AG09319 (cell line): ENCODE results near the gene PITPNB.
A peak's percentile ranks its signal among the peaks of the same experiment; 100 is the strongest.

ENCODE experiments used
- DNase-seq: peaks from one replicate; pipeline ENCODE4 v3.0.0-alpha.2; 2010; ENCODE audit warnings: low read depth; ENCODE audit errors: extremely low read depth
- TF ChIP-seq, protein P1 (sequence below): IDR thresholded peaks from 2 replicates; pipeline ENCODE4 v1.5.1; 2011; ENCODE audit warnings: low read depth, mild to moderate bottlenecking, inconsistent platforms, low read length, moderate library complexity

PITPNB gene

DNA sequence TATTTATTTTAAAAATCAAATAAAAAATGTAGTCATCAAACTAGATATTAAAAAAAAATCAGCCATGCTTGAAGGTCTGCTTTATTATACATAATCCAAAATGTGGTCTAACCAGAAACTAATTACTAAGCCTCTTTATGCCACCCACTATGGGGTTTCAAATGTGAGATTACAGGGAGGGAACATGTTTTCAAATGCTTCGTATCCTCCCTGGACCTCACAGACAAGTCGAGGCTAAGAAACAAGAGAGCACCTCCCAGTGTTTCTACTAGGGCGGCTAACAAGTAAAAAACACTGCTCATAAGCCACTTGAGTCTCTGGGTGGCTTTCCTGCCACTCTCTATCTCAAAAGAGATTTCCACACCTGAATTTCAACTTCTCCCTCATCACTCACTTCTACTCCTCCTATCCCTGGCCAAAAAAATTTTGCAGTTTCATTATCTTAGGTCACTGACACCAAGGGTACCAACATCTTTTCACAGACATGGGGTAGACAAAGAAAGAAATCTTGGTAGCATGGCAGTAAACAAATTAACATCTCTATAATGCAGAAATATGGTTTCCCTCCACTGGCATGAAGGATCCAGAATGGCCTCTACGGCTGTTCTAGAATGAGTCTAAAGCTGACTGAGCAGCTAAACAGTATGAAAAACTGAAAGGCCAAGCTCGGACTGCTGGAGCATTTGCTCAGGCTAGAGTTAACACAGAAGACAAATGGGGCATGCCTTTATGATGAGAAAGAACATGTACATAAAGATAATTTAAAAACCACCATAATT is 50.9 kb downstream of the PITPNB start:
- TF ChIP-seq, protein P1, sequence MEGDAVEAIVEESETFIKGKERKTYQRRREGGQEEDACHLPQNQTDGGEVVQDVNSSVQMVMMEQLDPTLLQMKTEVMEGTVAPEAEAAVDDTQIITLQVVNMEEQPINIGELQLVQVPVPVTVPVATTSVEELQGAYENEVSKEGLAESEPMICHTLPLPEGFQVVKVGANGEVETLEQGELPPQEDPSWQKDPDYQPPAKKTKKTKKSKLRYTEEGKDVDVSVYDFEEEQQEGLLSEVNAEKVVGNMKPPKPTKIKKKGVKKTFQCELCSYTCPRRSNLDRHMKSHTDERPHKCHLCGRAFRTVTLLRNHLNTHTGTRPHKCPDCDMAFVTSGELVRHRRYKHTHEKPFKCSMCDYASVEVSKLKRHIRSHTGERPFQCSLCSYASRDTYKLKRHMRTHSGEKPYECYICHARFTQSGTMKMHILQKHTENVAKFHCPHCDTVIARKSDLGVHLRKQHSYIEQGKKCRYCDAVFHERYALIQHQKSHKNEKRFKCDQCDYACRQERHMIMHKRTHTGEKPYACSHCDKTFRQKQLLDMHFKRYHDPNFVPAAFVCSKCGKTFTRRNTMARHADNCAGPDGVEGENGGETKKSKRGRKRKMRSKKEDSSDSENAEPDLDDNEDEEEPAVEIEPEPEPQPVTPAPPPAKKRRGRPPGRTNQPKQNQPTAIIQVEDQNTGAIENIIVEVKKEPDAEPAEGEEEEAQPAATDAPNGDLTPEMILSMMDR = no peak
- DNase-seq = no peak

- DNase-seq = no peak
- TF ChIP-seq, protein P1 = no peak
Measured at GRCh38 chr22:27867085-27867952, 51.7 kb downstream of the PITPNB start.

DNA sequence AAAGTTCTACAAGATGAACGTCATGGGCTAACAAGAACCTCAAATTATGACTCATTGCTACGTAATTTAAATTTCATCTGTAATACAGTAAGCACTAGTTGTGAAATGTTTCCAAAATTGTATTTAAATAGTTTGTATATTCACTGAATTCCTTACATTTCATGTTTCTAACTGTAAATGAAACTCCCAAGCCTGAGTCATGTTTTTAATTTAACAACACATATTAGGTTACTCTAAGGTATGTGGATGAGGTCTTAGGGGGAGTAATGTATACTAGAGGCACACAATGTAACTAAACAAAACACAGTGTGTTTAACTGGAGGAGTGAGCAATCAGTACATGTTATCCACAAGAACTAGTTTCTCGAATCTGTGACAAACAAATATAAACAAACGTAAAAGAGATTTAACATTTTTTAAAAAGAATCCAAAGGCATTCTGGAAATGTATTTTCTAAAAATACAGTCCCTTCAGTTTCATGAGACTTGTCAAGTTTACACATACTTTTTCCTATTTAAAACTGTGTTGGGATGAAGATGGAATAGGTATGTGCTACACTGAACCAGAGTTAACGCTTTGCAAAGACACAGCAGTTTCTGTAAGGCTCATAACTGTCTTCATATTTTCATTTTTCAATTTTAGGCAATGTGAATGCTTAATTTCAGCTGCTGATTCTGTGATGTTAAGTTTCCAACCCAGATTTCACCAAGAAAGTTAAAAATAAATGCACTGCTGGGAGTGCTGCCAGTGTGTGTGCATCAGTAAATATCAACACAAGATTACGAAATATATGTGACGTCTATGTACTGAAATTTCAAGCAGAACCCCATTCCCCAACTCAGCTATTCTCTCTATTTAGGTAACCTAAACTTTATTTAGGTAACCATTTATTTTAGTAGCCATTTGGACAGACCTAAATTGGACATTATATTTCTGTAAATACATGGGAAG is 52.6 kb downstream of the PITPNB start:
- TF ChIP-seq, protein P1 = no peak

DNA sequence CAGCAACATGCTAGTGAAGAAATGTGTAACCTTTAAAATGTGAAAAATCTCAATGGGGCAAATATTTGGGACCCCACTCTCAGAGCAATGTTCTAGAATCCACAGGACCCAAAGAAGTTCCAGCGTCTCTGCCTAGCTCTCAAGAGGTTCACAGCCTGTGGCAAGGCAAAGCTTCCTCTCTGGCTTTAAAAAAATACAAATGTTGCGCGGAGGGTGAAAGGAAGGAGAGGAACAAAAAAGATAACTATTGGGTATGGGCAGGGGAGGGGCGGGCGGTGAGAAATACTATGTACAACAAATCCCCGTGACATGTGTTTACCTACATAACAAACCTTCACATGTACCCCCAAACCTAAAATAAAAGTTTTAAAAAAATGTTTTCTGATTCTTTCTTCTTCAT is 53.6 kb downstream of the PITPNB start:
- TF ChIP-seq, protein P1 = no peak
- no peak for DNase-seq

More for the DNA sequence above, 52.6 kb downstream of the PITPNB start:
- DNase-seq = peak; percentile 89

DNA sequence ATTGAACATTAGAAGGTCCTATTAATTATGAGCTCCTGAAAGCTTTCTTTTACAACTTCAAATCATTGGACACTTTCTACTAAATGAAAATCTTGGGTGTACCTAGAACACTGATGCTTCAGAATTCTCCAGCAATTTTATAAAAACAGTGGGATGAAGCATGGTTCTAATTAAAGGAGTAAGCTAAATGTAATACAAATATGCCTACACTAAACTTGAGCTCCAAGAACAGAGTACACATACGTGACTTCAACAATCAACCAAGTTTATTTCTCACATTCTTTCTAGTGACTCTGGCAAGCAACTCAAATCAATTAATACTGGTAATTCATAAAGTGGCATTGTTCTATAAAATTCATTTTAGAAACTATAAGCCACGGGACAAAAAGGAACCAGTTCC is 55.5 kb downstream of the PITPNB start:
- TF ChIP-seq, protein P1 = no peak
- no peak for DNase-seq

- TF ChIP-seq, protein P1 = no peak
- no peak for DNase-seq
Measured at GRCh38 chr22:27863001-27863400, 56.1 kb downstream of the PITPNB start.
